HT1080 (cell line): ENCODE data around the gene ZNF682. TPM values are rescaled to one million over a fixed set of nuclear protein-coding genes. Genes with fewer than 3 reads are reported as not detected.
"Not testable (repeated sequence)": the region's sequence is repeated elsewhere in the genome, so short reads cannot be mapped to it uniquely, and the experiment has no call there.

ENCODE experiments used
- DNase-seq: peaks from one replicate; pipeline ENCODE4 v3.0.0-alpha.2; 2015; ENCODE audit warnings: low read depth
- polyA plus RNA-seq, 2 experiments: library from polyadenylated mRNA; depleted of rRNA; stranded (reverse); fragments of >200 nt; gene quantifications; 2 replicates each; pipeline ENCODE4 v1.2.3, GENCODE V29; 2015
- total RNA-seq: library from RNA; depleted of rRNA; stranded (reverse); fragments of >200 nt; shearing (Covaris generic); gene quantifications from 2 replicates; pipeline ENCODE4 v1.2.3, GENCODE V29; 2014; rRNA removed

The ZNF682 gene
- total RNA-seq = not detected in 2 replicates
- polyA plus RNA-seq (2015; cell fraction: cytosol; rRNA removed) = not detected in 2 replicates
- polyA plus RNA-seq (2015; cell fraction: nucleus; rRNA removed) = 0.08 TPM in 1 of 2 replicates, not detected in the other

- no peak for DNase-seq
These were observed at the start of gene ZNF682 for GRCh38 chr19:20039203-20039723. Gene ZNF682 (minus strand): TSS chr19:20039505. CDS start chr19:20039345, 160 bp downstream.

- DNase-seq = not testable (repeated sequence)
These were observed 43.6 kb upstream of the ZNF682 start for GRCh38 chr19:20082876-20083275.

DNA sequence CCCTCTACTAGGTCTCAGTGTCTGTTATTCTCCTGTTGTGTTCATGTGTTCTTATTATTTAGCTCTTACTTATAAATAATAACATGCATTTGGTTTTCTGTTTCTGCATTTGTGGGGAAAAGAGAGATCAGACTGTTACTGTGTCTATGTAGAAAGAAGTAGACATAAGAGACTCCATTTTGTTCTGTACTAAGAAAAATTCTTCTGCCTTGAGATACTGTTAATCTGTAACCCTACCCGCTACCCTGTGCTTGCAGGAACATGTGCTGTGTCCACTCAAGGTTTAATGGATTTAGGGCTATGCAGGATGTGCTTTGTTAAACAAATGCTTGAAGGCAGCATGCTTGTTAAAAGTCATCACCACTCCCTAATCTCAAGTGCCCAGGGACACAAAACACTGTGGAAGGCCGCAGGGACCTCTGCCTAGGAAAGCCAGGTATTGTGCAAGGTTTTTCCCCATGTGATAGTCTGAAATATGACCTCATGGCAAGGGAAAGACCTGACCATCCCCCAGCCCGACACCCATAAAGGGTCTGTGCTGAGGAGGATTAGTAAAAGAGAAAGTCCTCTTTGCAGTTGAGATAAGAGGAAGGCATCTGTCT, 43.0 kb upstream of the ZNF682 start:
- DNase-seq = not testable (repeated sequence)

DNA sequence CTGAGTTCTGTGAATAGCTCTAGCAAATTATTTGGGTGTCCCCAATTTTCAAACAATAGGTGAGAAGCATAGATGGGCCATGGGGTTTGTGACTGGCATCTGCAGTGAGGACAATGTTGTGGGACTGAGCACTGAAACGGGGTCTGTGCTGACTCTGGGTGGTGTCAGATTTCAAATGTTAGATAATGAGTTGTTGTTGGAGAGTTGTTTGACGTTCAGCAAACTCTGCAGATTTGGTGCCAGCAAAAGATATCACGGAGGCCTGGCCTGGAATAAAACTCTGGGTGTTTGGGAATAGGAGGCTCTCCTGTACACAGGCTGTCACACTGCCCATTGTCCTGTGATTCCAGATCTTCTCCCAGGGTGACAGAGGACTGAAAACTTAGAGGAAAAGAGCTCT, 41.4 kb upstream of the ZNF682 start:
- DNase-seq = no peak

DNA sequence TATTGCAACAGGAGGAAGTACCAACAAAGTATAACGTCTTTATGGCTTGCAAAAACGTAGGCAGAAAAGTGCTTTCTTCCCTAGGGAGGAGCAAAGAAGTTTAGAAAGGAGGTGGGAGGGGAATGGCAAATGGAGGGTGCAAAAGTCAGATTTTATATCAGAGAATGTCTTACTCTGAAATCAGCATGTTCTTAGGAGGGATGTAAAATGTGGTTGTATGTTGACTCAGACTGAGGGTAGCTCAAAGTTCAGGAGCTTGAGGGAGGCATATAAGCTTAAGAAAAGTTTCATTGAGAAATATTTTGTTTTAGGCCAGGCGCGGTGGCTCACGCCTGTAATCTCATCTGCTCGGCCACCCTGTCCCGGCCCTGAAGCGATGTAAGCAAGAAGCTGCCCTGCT, 40.2 kb upstream of the ZNF682 start:
- DNase-seq = no peak

DNA sequence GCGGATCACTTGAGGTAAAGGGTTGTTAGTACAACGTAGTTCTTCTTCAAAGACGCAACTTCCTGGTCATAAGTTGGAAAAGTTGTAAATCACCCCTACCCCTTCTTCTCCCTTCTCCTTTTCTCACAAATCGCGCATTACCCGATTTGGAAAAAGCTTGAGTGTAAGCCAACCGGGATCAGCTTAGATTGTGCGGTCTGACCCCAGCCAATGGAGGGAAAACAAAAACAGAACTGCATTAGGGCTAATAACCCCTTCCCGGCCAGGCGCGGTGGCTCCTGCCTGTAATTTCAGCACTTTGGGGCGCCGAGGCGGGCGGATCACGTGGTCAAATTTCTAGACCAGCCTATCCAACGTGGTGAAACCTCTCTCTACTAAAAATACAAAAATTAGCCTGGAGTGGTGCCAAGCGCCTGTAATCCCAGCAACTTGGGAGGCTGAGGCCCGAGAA, 39.3 kb upstream of the ZNF682 start:
- no peak for DNase-seq

DNA sequence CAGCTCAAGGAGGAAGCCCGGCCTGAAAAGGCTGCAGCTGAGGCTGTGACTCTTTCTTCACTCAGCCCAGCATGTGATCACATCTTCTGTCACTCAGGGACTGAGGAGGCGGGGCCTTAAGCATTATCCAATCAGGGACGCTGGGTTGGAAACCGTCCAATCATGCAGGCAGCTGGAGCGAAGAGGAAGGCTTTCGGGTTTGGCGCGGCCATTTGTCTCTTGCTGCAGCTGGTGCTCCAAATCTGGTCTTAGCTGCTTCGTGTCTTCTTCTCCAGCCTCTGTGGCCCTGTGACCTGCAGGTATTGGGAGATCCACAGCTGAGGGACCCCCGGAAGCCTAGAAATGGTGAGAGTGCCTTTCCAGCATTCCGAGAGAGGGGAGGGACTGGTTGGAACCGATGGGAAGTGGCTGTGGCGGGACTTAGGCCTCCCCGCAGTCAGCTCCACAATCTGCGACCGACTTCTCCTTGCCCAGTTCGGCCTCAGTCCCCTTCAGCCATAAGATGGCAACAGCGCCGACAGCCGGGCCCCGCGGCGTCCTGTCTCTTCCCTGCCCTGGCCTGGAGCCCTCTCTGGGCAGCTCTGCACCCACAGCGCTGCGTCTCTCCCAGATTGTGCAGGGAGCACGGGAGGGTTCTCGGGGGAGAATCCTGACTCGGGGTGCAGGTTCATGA, 38.6 kb upstream of the ZNF682 start, which contains the start of gene ZNF90:
Gene ZNF90, plus strand, starts transcription at position 210 of the 673 bp plus-strand sequence. Its CDS starts 133 bp downstream, at position 343.
- no peak for DNase-seq

DNA sequence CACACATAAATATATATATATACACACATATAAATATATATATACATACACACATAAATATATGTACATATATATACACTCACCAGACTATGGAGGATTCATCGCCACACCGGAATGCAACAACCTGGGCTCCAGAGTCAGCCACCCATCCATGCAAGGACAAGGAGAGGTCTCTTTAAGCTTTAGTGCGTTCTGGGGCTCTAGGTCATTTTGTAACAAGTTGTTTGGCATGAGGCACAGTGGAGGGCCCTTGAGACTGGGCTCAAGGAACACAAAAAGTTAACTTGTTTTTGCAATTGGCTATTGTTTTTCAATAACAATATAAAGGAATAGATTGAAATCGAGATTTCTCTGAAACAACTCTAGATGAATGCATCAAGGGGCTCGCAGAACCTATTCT, 33.6 kb upstream of the ZNF682 start:
- no peak for DNase-seq

DNA sequence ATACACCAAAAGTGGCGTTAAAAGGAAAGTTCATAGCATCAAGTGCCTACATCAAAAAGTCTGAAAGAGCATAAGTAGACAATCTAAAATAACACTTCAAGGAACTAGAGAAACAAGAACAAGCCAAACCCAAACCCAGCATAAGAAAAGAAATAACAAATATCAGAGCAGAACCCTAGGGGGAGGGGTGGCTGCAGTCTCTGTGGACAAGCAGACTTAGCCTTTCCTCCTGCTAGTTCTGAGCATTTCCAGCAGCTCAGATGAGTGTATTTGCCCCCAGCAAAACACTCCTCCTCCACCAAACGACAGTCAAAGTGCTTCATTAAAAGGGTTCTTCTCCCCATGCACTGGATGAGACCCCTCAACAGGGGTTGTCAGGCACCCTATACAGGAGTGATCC, 31.4 kb upstream of the ZNF682 start:
- DNase-seq = no peak

DNA sequence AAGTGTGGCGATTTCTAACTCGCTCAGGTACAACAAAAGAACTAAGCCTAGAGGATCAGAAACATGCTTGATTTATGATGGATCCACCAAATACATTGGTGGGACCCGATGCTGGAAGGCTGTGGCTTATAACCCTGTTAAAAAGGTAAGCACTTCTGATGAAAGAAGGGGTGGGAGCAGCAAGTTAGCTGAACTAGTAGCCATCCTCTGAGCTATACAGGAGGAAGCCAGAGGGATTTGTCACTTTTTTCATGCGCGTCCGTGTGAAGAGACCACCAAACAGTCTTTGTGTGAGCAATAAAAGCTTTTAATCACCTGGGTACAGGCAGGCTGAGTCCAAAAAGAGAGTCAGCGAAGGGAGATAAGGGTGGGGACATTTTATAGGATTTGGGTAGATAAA, 29.3 kb upstream of the ZNF682 start:
- DNase-seq = not testable (repeated sequence)

GRCh38 chr19:20067943-20068342, 28.6 kb upstream of the ZNF682 start:
- DNase-seq = no peak

GRCh38 chr19:20066861-20067260, 27.6 kb upstream of the ZNF682 start:
- no peak for DNase-seq

DNA sequence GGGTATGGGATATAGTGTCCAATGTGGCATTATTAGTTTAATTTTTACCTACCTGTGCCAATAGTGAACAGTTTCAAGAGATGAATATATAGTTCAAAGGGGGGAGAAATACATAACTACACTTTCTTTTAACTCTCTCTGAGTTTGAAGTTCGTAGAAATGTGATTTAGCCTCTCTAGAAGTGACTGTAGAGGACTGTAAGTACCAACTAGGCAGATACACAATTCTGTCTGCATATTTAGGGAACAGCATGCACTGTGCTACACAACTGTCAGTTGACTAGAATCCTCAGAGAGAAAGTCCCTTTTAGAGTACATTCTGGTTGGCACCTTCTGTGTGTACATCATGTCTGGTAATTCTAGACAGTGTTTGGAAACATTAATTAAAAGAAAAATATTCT, 21.0 kb upstream of the ZNF682 start:
- DNase-seq = no peak

GRCh38 chr19:20058738-20059137, 19.4 kb upstream of the ZNF682 start:
- not testable (repeated sequence) for DNase-seq

DNA sequence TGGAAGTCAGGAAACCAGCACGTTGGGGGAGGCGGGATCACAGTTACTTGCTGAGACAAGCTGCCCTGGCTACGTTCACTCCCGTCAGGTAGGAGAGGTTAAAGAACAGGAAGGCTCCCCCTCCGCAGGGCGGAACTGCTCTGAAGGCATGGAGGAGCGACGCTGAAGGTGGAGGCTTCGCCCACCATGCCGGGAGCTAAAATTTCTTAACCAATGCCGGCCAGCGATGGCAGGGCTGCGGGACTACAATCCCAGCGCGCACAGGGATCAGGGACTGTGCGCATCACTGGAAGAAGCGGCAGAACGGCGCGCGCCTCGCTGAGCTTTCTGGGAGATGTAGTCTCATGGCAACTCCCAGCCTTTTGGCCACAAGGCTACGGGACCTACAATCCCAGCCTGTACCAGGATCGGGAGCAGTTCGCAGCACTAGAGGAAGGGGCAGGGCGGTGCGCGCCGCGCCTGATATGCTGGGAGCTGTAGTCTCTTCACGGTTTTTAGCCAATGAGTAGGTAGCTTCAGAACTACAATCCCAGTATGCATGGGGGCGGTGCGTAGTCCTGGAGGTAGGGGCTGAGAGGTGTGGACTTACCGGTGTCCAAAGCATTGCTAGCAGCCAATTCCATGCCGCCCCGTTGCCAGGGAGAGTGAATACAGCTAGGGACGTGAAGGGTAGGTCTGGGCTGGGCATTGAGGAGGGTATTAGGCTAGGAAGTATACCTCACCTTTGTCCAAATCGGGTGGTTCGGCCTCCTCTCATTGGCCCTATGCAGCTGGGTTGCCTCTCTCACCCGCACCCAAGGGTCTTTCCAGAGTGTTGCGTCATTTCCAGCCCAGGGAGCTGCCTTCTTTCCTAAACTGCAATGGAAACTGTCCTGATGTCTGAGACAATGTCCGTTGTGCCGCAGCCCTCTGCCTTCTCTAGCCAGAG, 12.8 kb upstream of the ZNF682 start:
- no peak for DNase-seq

GRCh38 chr19:20045742-20046141, 6.4 kb upstream of the ZNF682 start:
- not testable (repeated sequence) for DNase-seq

- no peak for DNase-seq
These were observed 5.4 kb upstream of the ZNF682 start for GRCh38 chr19:20044663-20045062.

GRCh38 chr19:20038358-20039202, 725 bp downstream of the ZNF682 start:
- no peak for DNase-seq

DNA sequence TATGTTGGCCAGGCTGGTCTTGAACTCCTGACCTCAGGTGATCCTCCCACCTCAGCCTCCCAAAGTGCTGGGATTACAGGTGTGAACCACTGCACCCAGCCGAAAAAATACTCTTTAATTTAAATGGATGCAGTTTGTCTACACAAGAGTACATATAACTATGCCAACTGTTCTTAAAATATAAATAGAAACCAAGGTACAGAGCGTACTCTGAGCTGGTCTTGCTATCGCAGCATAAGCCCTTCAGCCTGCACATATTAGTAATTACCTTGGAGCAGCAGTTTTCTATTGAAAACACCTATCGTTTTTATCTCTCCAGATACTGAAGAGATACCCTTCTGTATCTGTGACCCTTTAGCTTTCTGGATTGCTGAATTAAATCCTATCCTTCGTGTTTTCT, 3.4 kb downstream of the ZNF682 start:
- no peak for DNase-seq

DNA sequence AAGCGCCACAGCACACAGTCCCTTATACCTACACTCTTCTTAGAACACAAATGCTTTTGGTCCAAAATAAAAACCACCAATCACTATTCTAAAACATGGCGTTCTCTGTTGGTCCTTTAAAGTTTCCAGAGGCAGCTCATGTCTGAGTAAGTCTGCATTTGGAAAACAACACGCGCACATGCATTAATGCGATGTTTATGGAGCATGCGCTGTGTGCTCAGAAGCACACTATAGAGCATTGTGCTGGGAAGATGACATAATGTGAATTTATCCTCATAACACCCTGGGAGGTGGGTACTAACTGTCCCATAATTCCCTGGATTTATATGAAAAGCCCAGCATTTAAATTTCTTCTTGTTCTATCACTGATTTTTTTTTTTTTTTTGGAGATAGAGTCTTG, 10.7 kb downstream of the ZNF682 start:
- no peak for DNase-seq
